ENCODE data around the gene SYT13. TPM values are rescaled to one million over a fixed set of nuclear protein-coding genes. Genes with fewer than 3 reads are reported as not detected.

The SYT13 gene
- total and polyA plus RNA-seq, 2 experiments from 2014 or later, result 1.7 to 11.5 TPM

- H3K36me3 ChIP-seq (replicated peaks; ENCODE audit: insufficient read depth, low read depth), result no peaks in the 10 kb centered on the region
- H4K20me1 ChIP-seq (ENCODE audit: insufficient read depth, poor library complexity, severe bottlenecking), result no peaks in the 10 kb centered on the region
- no peaks in the 10 kb centered on the region for H3K9me2 ChIP-seq (replicated peaks; ENCODE audit: insufficient read depth)
- no peaks in the 10 kb centered on the region for H3K79me2 ChIP-seq
- no peak overlapping the region for H3K27ac ChIP-seq
- 89% methylated on average over 15 of the region's 15 CpGs for WGBS (ENCODE audit: low lambda C conversion rate, missing lambda C conversion rate)
- H3K4me1 ChIP-seq (ENCODE audit: insufficient read depth), result no peaks in the 10 kb centered on the region
- DNase-seq (ENCODE audit: low spot score), result no peak
- no peak for TF ChIP-seq EZH2 (IDR thresholded peaks at IDR 0.05; ENCODE audit: borderline replicate concordance)
- no peak for TF ChIP-seq CTCF (IDR thresholded peaks at IDR 0.05; ENCODE audit: poor library complexity)
- no peak for TF ChIP-seq EZH2phosphoT487 (IDR thresholded peaks at IDR 0.05; ENCODE audit: low read depth, severe bottlenecking, unreplicated experiment)
- no peak overlapping the region for H2AFZ ChIP-seq
- no peaks in the 10 kb centered on the region for H3K9me3 ChIP-seq (ENCODE audit: low read depth)
- no peaks in the 10 kb centered on the region for H3K27me3 ChIP-seq
- no peak overlapping the region for H3K4me3 ChIP-seq
- H3K4me2 ChIP-seq, result no peak overlapping the region
Measured at GRCh38 chr11:45304111-45304991, 18.2 kb upstream of the SYT13 start.

GRCh38 chr11:45303316-45303715 is 17.2 kb upstream of the SYT13 start:
- Histone ChIP-seq H2AFZ (no peak overlapping the region), H3K4me1 (ENCODE audit: insufficient read depth) (no peaks in the 10 kb centered on the region), H3K27me3 (no peaks in the 10 kb centered on the region), H3K4me2 (no peak overlapping the region), H3K9me2 (replicated peaks; ENCODE audit: insufficient read depth) (no peaks in the 10 kb centered on the region), H3K79me2 (no peaks in the 10 kb centered on the region), H3K27ac (no peak overlapping the region), H3K4me3 (no peak overlapping the region), H3K36me3 (replicated peaks; ENCODE audit: insufficient read depth, low read depth) (no peaks in the 10 kb centered on the region), H3K9me3 (ENCODE audit: low read depth) (no peaks in the 10 kb centered on the region), H4K20me1 (ENCODE audit: insufficient read depth, poor library complexity, severe bottlenecking) (no peaks in the 10 kb centered on the region)
- WGBS (ENCODE audit: low lambda C conversion rate, missing lambda C conversion rate), result 84% methylated on average over 6 of the region's 6 CpGs
- TF ChIP-seq EZH2 (IDR thresholded peaks at IDR 0.05; ENCODE audit: borderline replicate concordance) (no peak), EZH2phosphoT487 (IDR thresholded peaks at IDR 0.05; ENCODE audit: low read depth, severe bottlenecking, unreplicated experiment) (no peak), CTCF (IDR thresholded peaks at IDR 0.05; ENCODE audit: poor library complexity) (no peak)
- DNase-seq (ENCODE audit: low spot score), result no peak

GRCh38 chr11:45301537-45302246 is 15.6 kb upstream of the SYT13 start:
- DNase-seq (ENCODE audit: low spot score), result no peak
- Histone ChIP-seq H3K4me1 (ENCODE audit: insufficient read depth) (no peaks in the 10 kb centered on the region), H3K4me2 (no peak overlapping the region), H3K27ac (no peak overlapping the region), H3K79me2 (no peaks in the 10 kb centered on the region), H4K20me1 (ENCODE audit: insufficient read depth, poor library complexity, severe bottlenecking) (no peaks in the 10 kb centered on the region), H2AFZ (no peak overlapping the region), H3K4me3 (no peak overlapping the region), H3K36me3 (replicated peaks; ENCODE audit: insufficient read depth, low read depth) (no peaks in the 10 kb centered on the region), H3K9me2 (replicated peaks; ENCODE audit: insufficient read depth) (no peaks in the 10 kb centered on the region), H3K9me3 (ENCODE audit: low read depth) (no peaks in the 10 kb centered on the region), H3K27me3 (no peaks in the 10 kb centered on the region)
- TF ChIP-seq EZH2 (IDR thresholded peaks at IDR 0.05; ENCODE audit: borderline replicate concordance) (no peak), EZH2phosphoT487 (IDR thresholded peaks at IDR 0.05; ENCODE audit: low read depth, severe bottlenecking, unreplicated experiment) (no peak), CTCF (IDR thresholded peaks at IDR 0.05; ENCODE audit: poor library complexity) (no peak)
- 73% methylated on average over 7 of the region's 7 CpGs for WGBS (ENCODE audit: low lambda C conversion rate, missing lambda C conversion rate)
